Osteoblast (primary cell): ENCODE results near the gene ACOX3. TPM values are rescaled to one million over a fixed set of nuclear protein-coding genes. Genes with fewer than 3 reads are reported as not detected.

ENCODE experiments used
- DNase-seq: peaks from one replicate; pipeline ENCODE4 v3.0.0; 2011; ENCODE audit warnings: low spot score, mixed read lengths; ENCODE audit not compliant: insufficient read length; ENCODE audit errors: missing footprints
- H2AFZ ChIP-seq: 2 replicates; pipeline ENCODE4 v1.6.0; 2011; ENCODE audit warnings: mild to moderate bottlenecking, low read length
- H3K27ac ChIP-seq: 2 replicates; pipeline ENCODE4 v1.5.1; 2011; ENCODE audit warnings: mild to moderate bottlenecking, low read depth, low read length, moderate library complexity
- H3K27me3 ChIP-seq: 2 replicates; pipeline ENCODE4 v1.6.0; 2012; ENCODE audit warnings: mild to moderate bottlenecking, control low read depth, inconsistent platforms, low read length, moderate library complexity; ENCODE audit not compliant: insufficient read depth
- H3K36me3 ChIP-seq: 2 replicates; pipeline ENCODE4 v1.5.1; 2011; ENCODE audit warnings: mild to moderate bottlenecking, low read length, control low read depth, moderate library complexity; ENCODE audit not compliant: insufficient read depth
- H3K4me1 ChIP-seq: 2 replicates; pipeline ENCODE4 v1.5.1; 2011; ENCODE audit warnings: mild to moderate bottlenecking, low read length, control low read depth, moderate library complexity; ENCODE audit not compliant: insufficient read depth
- H3K4me2 ChIP-seq: 2 replicates; pipeline ENCODE4 v1.6.0; 2011; ENCODE audit warnings: mild to moderate bottlenecking, low read length; ENCODE audit not compliant: insufficient read depth
- H3K4me3 ChIP-seq: fragments of 200-600 bp; sonication (generic); 3 replicates; pipeline ENCODE4 v1.5.1; 2012; ENCODE audit warnings: mild to moderate bottlenecking, low read length, inconsistent platforms; ENCODE audit not compliant: insufficient read depth
- H3K79me2 ChIP-seq: 2 replicates; pipeline ENCODE4 v1.6.0; 2012; ENCODE audit warnings: mild to moderate bottlenecking, low read length, control low read depth, inconsistent platforms; ENCODE audit not compliant: insufficient read depth
- H3K9me3 ChIP-seq: 2 replicates; pipeline ENCODE4 v1.5.1; 2011; ENCODE audit warnings: low read depth, low read length, control low read depth
- H4K20me1 ChIP-seq: 2 replicates; pipeline ENCODE4 v1.6.0; 2012; ENCODE audit warnings: mild to moderate bottlenecking, low read length, control low read depth; ENCODE audit not compliant: insufficient read depth
- CTCF ChIP-seq: IDR thresholded peaks from 2 replicates; pipeline ENCODE4 v1.5.1; 2011; ENCODE audit warnings: mild to moderate bottlenecking, low read depth, low read length, moderate library complexity; ENCODE audit errors: extremely low read depth
- total RNA-seq: library from RNA; depleted of rRNA; stranded (reverse); fragments of >200 nt; gene quantifications from 2 replicates; pipeline ENCODE4 v1.2.3, GENCODE V29; 2012

Gene ACOX3
- total RNA-seq, 1 donor = 24.2 TPM

- no peak overlapping the region for H3K4me2 ChIP-seq
- H2AFZ ChIP-seq = no peak overlapping the region
- H3K27ac ChIP-seq = no peak overlapping the region
- no peak for TF ChIP-seq CTCF
- no peaks in the 10 kb centered on the region for H3K79me2 ChIP-seq
- peaks cover 24% of the 10 kb centered on the region for H3K36me3 ChIP-seq
- H3K4me3 ChIP-seq = no peak overlapping the region
- H3K4me1 ChIP-seq = peaks cover 28% of the 10 kb centered on the region
- H3K27me3 ChIP-seq = no peaks in the 10 kb centered on the region
- H4K20me1 ChIP-seq = peaks cover 21% of the 10 kb centered on the region
- DNase-seq = no peak
- no peaks in the 10 kb centered on the region for H3K9me3 ChIP-seq
Observed at GRCh38 chr4:8396762-8397406, 43.6 kb downstream of the ACOX3 start.

GRCh38 chr4:8395504-8396296, 44.8 kb downstream of the ACOX3 start:
- Histone ChIP-seq H3K4me3 (no peak overlapping the region), H3K9me3 (no peaks in the 10 kb centered on the region), H3K4me2 (no peak overlapping the region), H3K27me3 (no peaks in the 10 kb centered on the region), H3K4me1 (peaks cover 32% of the 10 kb centered on the region), H3K79me2 (no peaks in the 10 kb centered on the region), H3K36me3 (peaks cover 28% of the 10 kb centered on the region), H3K27ac (no peak overlapping the region), H4K20me1 (peaks cover 21% of the 10 kb centered on the region), H2AFZ (no peak overlapping the region)
- DNase-seq = peak; percentile 54
- TF ChIP-seq CTCF = no peak

- Histone ChIP-seq H3K27ac (no peak overlapping the region), H3K27me3 (no peaks in the 10 kb centered on the region), H4K20me1 (peaks cover 17% of the 10 kb centered on the region), H2AFZ (no peak overlapping the region), H3K4me1 (peaks cover 32% of the 10 kb centered on the region), H3K79me2 (no peaks in the 10 kb centered on the region), H3K9me3 (no peaks in the 10 kb centered on the region), H3K4me2 (no peak overlapping the region), H3K4me3 (no peak overlapping the region), H3K36me3 (peaks cover 28% of the 10 kb centered on the region)
- no peak for TF ChIP-seq CTCF
- DNase-seq = peak; percentile 55
Observed at GRCh38 chr4:8394806-8395205, 45.7 kb downstream of the ACOX3 start.

GRCh38 chr4:8394061-8394519, 46.4 kb downstream of the ACOX3 start:
- Histone ChIP-seq H2AFZ (no peak overlapping the region), H3K4me3 (no peak overlapping the region), H3K36me3 (peaks cover 22% of the 10 kb centered on the region), H3K79me2 (no peaks in the 10 kb centered on the region), H3K9me3 (no peaks in the 10 kb centered on the region), H3K27me3 (no peaks in the 10 kb centered on the region), H3K4me2 (peak overlapping the region; percentile 18), H3K4me1 (peaks cover 32% of the 10 kb centered on the region), H3K27ac (peak overlapping the region; percentile 22), H4K20me1 (peaks cover 16% of the 10 kb centered on the region)
- no peak for TF ChIP-seq CTCF
- peak; percentile 80 for DNase-seq
